B cell (primary cell): ENCODE measurements around the gene SF1. TPM values are rescaled to one million over a fixed set of nuclear protein-coding genes. Genes with fewer than 3 reads are reported as not detected.

Experiments
- ATAC-seq: fragments of 200-7000 bp; cut with Tn5 transposase; one replicate; pipeline ENCODE4 v1.10.0; 2021; ENCODE audit warnings: low read depth, mild to moderate bottlenecking, moderate number of reproducible peaks, moderate library complexity
- CTCF ChIA-PET: fragments of 350-600 bp; sonication (Branson Sonifier 250); formaldehyde crosslinking; loops from one replicate; lab custom pipeline; 2021; ENCODE audit warnings: antibody characterized with exemption, inconsistent platforms; lab: Charles Lee
- POLR2A ChIA-PET: fragments of 350-600 bp; sonication (Branson Sonifier 250); formaldehyde crosslinking; loops from one replicate; lab custom pipeline; 2021; ENCODE audit warnings: antibody characterized with exemption; lab: Charles Lee
- DNase-seq: peaks from one replicate; pipeline ENCODE4 v3.0.0; 2013
- H2AFZ ChIP-seq: 2 replicates; pipeline ENCODE4 v1.6.1; 2012; ENCODE audit warnings: mild to moderate bottlenecking, low read depth, low read length; ENCODE audit not compliant: insufficient read depth, poor library complexity, severe bottlenecking
- H3K27ac ChIP-seq, 2 donors: 1 replicate in 1 of 2; 2 replicates in 1 of 2; pipeline ENCODE4 v1.5.1; 2012 to 2013; ENCODE audit warnings: low read length in 2 of 2, mild to moderate bottlenecking in 2 of 2, moderate library complexity in 1 of 2
- H3K27me3 ChIP-seq, 4 experiments: fragments of 200-600 bp in 1 of 4; sonication (generic) in 1 of 4; replicated peaks in 1 of 4; 1 replicate in 2 of 4; 2 replicates in 2 of 4; pipeline versions ENCODE4 v1.6.1 to v1.7.0; 2013 to 2016; ENCODE audit warnings: low read length in 3 of 4, mild to moderate bottlenecking in 2 of 4, mixed read lengths in 1 of 4, moderate library complexity in 1 of 4; ENCODE audit not compliant: insufficient read depth in 4 of 4, control insufficient read depth in 3 of 4; ENCODE audit errors: control extremely low read depth in 1 of 4
- H3K36me3 ChIP-seq, 2 experiments: replicated peaks in 1 of 2; 1 replicate in 1 of 2; 2 replicates in 1 of 2; pipeline versions ENCODE4 v1.6.1 to v1.7.1; 2013; ENCODE audit warnings: low read length in 1 of 2; ENCODE audit not compliant: insufficient read depth in 2 of 2, control insufficient read depth in 1 of 2; ENCODE audit errors: control extremely low read depth in 1 of 2, extremely low read depth in 1 of 2
- H3K4me1 ChIP-seq, 2 donors: fragments of 200-600 bp in 1 of 2; sonication (generic) in 1 of 2; 1 replicate in 1 of 2; 2 replicates in 1 of 2; pipeline versions ENCODE4 v1.5.1 to v1.6.1; 2013 to 2017; ENCODE audit warnings: low read length in 2 of 2; ENCODE audit not compliant: control insufficient read depth in 2 of 2, insufficient read depth in 2 of 2
- H3K4me2 ChIP-seq: replicated peaks from 2 replicates; pipeline ENCODE3; 2012; ENCODE audit warnings: mild to moderate bottlenecking, low read depth, low read length; ENCODE audit not compliant: poor library complexity, severe bottlenecking
- H3K4me3 ChIP-seq, 5 experiments: fragments of 200-600 bp in 1 of 5; sonication (generic) in 1 of 5; 1 replicate in 3 of 5; 2 replicates in 2 of 5; pipeline versions ENCODE4 v1.5.1 to v1.7.0; 2011 to 2016; ENCODE audit warnings: low read length in 4 of 5, mild to moderate bottlenecking in 4 of 5, low read depth in 2 of 5, control low read depth in 1 of 5, moderate library complexity in 1 of 5; ENCODE audit not compliant: insufficient read depth in 1 of 5; ENCODE audit errors: control extremely low read depth in 1 of 5, extremely low read depth in 1 of 5
- H3K79me2 ChIP-seq: fragments of 200-600 bp; sonication (generic); one replicate; pipeline ENCODE4 v1.6.0; 2016; ENCODE audit warnings: low read length; ENCODE audit not compliant: control insufficient read depth, insufficient read depth
- H3K9ac ChIP-seq: fragments of 200-600 bp; sonication (generic); 2 replicates; pipeline ENCODE4 v1.6.1; 2017; ENCODE audit warnings: mild to moderate bottlenecking, low read length, moderate library complexity
- H3K9me3 ChIP-seq, 3 donors: one replicate each; pipeline versions ENCODE4 v1.6.1 to v1.7.1; 2013; ENCODE audit warnings: low read length in 2 of 3; ENCODE audit not compliant: control insufficient read depth in 2 of 3, insufficient read depth in 1 of 3; ENCODE audit errors: control extremely low read depth in 1 of 3
- H4K20me1 ChIP-seq: 2 replicates; pipeline ENCODE4 v1.6.0; 2012; ENCODE audit warnings: mild to moderate bottlenecking, low read length; ENCODE audit not compliant: insufficient read depth, control insufficient read depth, poor library complexity, severe bottlenecking
- H3K27ac Mint-ChIP-seq: one replicate; pipeline ENCODE4 v1.8.0; 2021; ENCODE audit warnings: mixed read lengths
- H3K27me3 Mint-ChIP-seq: one replicate; pipeline ENCODE4 v1.8.0; 2021; ENCODE audit warnings: mixed read lengths
- H3K4me1 Mint-ChIP-seq: one replicate; pipeline ENCODE4 v1.8.0; 2021; ENCODE audit warnings: mixed read lengths
- H3K4me3 Mint-ChIP-seq: one replicate; pipeline ENCODE4 v1.8.0; 2021; ENCODE audit warnings: mixed read lengths
- H3K9me3 Mint-ChIP-seq: one replicate; pipeline ENCODE4 v1.8.0; 2022; ENCODE audit warnings: mixed read lengths; ENCODE audit not compliant: insufficient read depth
- CTCF ChIP-seq: fragments of 200-600 bp; IDR thresholded peaks from one replicate; pipeline ENCODE4 v1.8.0; 2022; ENCODE audit warnings: antibody characterized with exemption, mild to moderate bottlenecking
- EZH2 ChIP-seq: IDR thresholded peaks from 2 replicates; pipeline ENCODE4 v1.6.1; 2012; ENCODE audit warnings: borderline replicate concordance, low read depth, mild to moderate bottlenecking, moderate library complexity, low read length; ENCODE audit not compliant: insufficient read depth, poor library complexity, severe bottlenecking
- WGBS: methylation state at CpG from one replicate; pipeline ENCODE4 v1.1.5; 2013; ENCODE audit warnings: missing lambda C conversion rate; ENCODE audit not compliant: insufficient coverage; 5-methylcytosine and 5-hydroxymethylcytosine counted together
- intact Hi-C: fragments of 100-400 bp; cut with micrococcal nuclease; formaldehyde crosslinking; loops from one replicate; pipeline ENCODE4 v1.10.0; 2022
- polyA plus RNA-seq: library from polyadenylated mRNA; depleted of rRNA; stranded (reverse); fragments of >200 nt; gene quantifications from 2 replicates; pipeline ENCODE4 v1.2.3, GENCODE V29; 2012
- total RNA-seq, 2 donors: library from RNA; stranded (reverse); fragments of 120-200 nt in 1 of 2; gene quantifications; 1 replicate in 1 of 2; 2 replicates in 1 of 2; pipeline versions ENCODE4 v1.2.3 to v1.2.4, GENCODE V29; 2013 to 2022

The SF1 gene
- total and polyA plus RNA-seq, 2 donors (not counting 1 experiment from before 2014, with no cell fraction given), result 369 to 931 TPM

GRCh38 chr11:64827451-64827839 lies 49.1 kb upstream of the SF1 start:
- Mint-ChIP-seq H3K27me3 (no peaks in the 10 kb centered on the region), H3K27ac (no peak overlapping the region), H3K4me1 (peaks cover 2% of the 10 kb centered on the region), H3K4me3 (no peak overlapping the region), H3K9me3 (no peaks in the 10 kb centered on the region)
- Histone ChIP-seq H2AFZ (no peak overlapping the region), H3K4me1 (no peaks in the 10 kb centered on the region), H3K36me3 (peaks cover 0 to 3% of the 10 kb centered on the region in 2 experiments), H3K4me2 (no peak overlapping the region), H3K27me3 (no peaks in the 10 kb centered on the region), H3K27ac (no peak overlapping the region), H3K4me3 (no peak overlapping the region), H4K20me1 (no peaks in the 10 kb centered on the region), H3K79me2 (no peaks in the 10 kb centered on the region), H3K9ac (no peak overlapping the region), H3K9me3 (no peaks in the 10 kb centered on the region)
- ATAC-seq (no peak), DNase-seq (no peak)
- TF ChIP-seq EZH2 (no peak), CTCF (no peak)
- 99% methylated on average over 22 of the region's 22 CpGs for WGBS
- POLR2A ChIA-PET, result no interaction called here
- CTCF ChIA-PET, result interaction anchor here (0.8 kb wide), 1 partner anchor 60 kb away, joined by 3 read pairs; no protein-coding TSS in a partner anchor
- intact Hi-C loops, result no loop called here

- no peak overlapping the region for H2AFZ ChIP-seq
- no peak overlapping the region for H3K27ac ChIP-seq
- H4K20me1 ChIP-seq, result no peaks in the 10 kb centered on the region
- POLR2A ChIA-PET, result interaction anchor here (1.0 kb wide), 1 partner anchor 25 kb away, joined by 3 read pairs; no protein-coding TSS in a partner anchor
- CTCF ChIA-PET, result interaction anchor here (0.8 kb wide), 1 partner anchor 60 kb away, joined by 3 read pairs; no protein-coding TSS in a partner anchor
- H3K9me3 ChIP-seq, result no peaks in the 10 kb centered on the region
- no peak for DNase-seq
- peaks cover 0 to under 1% of the 10 kb centered on the region in 2 experiments for H3K36me3 ChIP-seq
- no peak overlapping the region for H3K9ac ChIP-seq
- H3K27ac Mint-ChIP-seq, result no peak overlapping the region
- H3K9me3 Mint-ChIP-seq, result no peaks in the 10 kb centered on the region
- 98% methylated on average over 40 of the region's 52 CpGs for WGBS
- no peaks in the 10 kb centered on the region for H3K79me2 ChIP-seq
- H3K4me1 Mint-ChIP-seq, result peaks cover 2% of the 10 kb centered on the region
- H3K4me3 Mint-ChIP-seq, result no peak overlapping the region
- no peaks in the 10 kb centered on the region for H3K27me3 Mint-ChIP-seq
- no peak for TF ChIP-seq CTCF
- TF ChIP-seq EZH2, result no peak
- no peaks in the 10 kb centered on the region for H3K27me3 ChIP-seq
- no peaks in the 10 kb centered on the region for H3K4me1 ChIP-seq
- intact Hi-C loops, result no loop called here
- no peak overlapping the region for H3K4me3 ChIP-seq
- no peak for ATAC-seq
- no peak overlapping the region for H3K4me2 ChIP-seq
Measured at GRCh38 chr11:64826578-64827450, 48.5 kb upstream of the SF1 start.
